ENCODE results near the gene GYS1. TPM values are rescaled to one million over a fixed set of nuclear protein-coding genes. Genes with fewer than 3 reads are reported as not detected.

GYS1 gene
- total RNA-seq, 1 donor from 2014 or later, result 25.5 TPM

DNA sequence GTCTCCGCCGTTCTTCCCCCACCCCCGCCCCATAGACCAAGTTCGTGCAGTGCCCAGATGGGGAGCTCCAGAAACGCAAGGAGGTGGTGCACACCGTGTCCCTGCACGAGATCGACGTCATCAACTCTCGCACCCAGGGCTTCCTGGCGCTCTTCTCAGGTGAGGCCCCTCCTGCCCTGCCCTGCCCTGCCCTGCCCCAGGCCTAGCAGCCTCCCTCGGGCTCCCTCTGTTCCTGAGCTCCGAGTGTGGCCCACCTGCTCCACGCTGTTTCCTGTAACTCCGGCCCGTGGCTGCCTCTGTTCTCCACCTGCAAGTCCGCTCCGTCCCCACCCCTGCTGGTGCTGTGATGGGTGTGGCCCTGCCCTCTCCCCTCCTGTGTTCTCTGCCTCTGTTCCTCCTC is 17.3 kb upstream of the GYS1 start:
- Histone ChIP-seq H3K36me3 (ENCODE audit: control insufficient read depth, insufficient read depth, low read length) (peaks cover 24% of the 10 kb centered on the region), H3K27me3 (ENCODE audit: control insufficient read depth, insufficient read depth, low read length) (no peaks in the 10 kb centered on the region), H3K4me3 (ENCODE audit: low read depth, low read length) (no peak overlapping the region)
- FAIRE-seq (no peak), DNase-seq (ENCODE audit: low read depth) (no peak)
- TF ChIP-seq, protein P1, sequence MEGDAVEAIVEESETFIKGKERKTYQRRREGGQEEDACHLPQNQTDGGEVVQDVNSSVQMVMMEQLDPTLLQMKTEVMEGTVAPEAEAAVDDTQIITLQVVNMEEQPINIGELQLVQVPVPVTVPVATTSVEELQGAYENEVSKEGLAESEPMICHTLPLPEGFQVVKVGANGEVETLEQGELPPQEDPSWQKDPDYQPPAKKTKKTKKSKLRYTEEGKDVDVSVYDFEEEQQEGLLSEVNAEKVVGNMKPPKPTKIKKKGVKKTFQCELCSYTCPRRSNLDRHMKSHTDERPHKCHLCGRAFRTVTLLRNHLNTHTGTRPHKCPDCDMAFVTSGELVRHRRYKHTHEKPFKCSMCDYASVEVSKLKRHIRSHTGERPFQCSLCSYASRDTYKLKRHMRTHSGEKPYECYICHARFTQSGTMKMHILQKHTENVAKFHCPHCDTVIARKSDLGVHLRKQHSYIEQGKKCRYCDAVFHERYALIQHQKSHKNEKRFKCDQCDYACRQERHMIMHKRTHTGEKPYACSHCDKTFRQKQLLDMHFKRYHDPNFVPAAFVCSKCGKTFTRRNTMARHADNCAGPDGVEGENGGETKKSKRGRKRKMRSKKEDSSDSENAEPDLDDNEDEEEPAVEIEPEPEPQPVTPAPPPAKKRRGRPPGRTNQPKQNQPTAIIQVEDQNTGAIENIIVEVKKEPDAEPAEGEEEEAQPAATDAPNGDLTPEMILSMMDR (IDR thresholded peaks at IDR 0.05; ENCODE audit: insufficient read depth, low read length, severe bottlenecking), result no peak

- DNase-seq (ENCODE audit: low read depth) (no peak), FAIRE-seq (no peak)
- TF ChIP-seq, protein P1 (IDR thresholded peaks at IDR 0.05; ENCODE audit: insufficient read depth, low read length, severe bottlenecking), result no peak
- Histone ChIP-seq H3K36me3 (ENCODE audit: control insufficient read depth, insufficient read depth, low read length) (peaks cover 28% of the 10 kb centered on the region), H3K27me3 (ENCODE audit: control insufficient read depth, insufficient read depth, low read length) (no peaks in the 10 kb centered on the region), H3K4me3 (ENCODE audit: low read depth, low read length) (no peak overlapping the region)
Observed at GRCh38 chr19:49009828-49010227, 16.7 kb upstream of the GYS1 start.

- no peak for FAIRE-seq
- Histone ChIP-seq H3K36me3 (ENCODE audit: control insufficient read depth, insufficient read depth, low read length) (peaks cover 38% of the 10 kb centered on the region), H3K4me3 (ENCODE audit: low read depth, low read length) (no peak overlapping the region), H3K27me3 (ENCODE audit: control insufficient read depth, insufficient read depth, low read length) (no peaks in the 10 kb centered on the region)
- TF ChIP-seq, protein P1 (IDR thresholded peaks at IDR 0.05; ENCODE audit: insufficient read depth, low read length, severe bottlenecking), result no peak
- no peak for DNase-seq (ENCODE audit: low read depth)
Observed at GRCh38 chr19:49006905-49007304, 13.8 kb upstream of the GYS1 start.

- Histone ChIP-seq H3K27me3 (ENCODE audit: control insufficient read depth, insufficient read depth, low read length) (no peaks in the 10 kb centered on the region), H3K4me3 (ENCODE audit: low read depth, low read length) (no peak overlapping the region), H3K36me3 (ENCODE audit: control insufficient read depth, insufficient read depth, low read length) (peaks cover 31% of the 10 kb centered on the region)
- DNase-seq (ENCODE audit: low read depth) (no peak), FAIRE-seq (no peak)
- TF ChIP-seq, protein P1 (IDR thresholded peaks at IDR 0.05; ENCODE audit: insufficient read depth, low read length, severe bottlenecking), result no peak
Observed at GRCh38 chr19:49004964-49005614, 12.0 kb upstream of the GYS1 start.

DNA sequence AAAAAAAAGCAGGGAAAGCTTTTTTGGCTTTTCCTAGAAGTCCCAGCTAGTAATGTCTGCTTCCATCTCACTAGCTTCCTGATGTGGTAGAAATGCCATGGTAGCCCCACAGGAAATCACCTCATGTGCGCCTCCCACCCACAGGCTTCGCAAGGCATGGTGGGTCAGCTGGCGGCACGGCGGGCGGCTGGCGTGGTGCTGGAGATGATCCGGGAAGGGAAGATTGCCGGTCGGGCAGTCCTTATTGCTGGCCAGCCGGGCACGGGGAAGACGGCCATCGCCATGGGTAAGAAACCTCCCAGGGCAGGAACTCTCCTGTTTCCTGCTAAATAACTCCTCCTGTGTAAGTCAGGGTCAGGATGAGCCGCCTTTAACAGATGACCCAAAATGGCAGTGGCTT is 11.0 kb upstream of the GYS1 start:
- H3K4me3 ChIP-seq (ENCODE audit: low read depth, low read length), result no peak overlapping the region
- TF ChIP-seq, protein P1 (IDR thresholded peaks at IDR 0.05; ENCODE audit: insufficient read depth, low read length, severe bottlenecking), result no peak
- peaks cover 27% of the 10 kb centered on the region for H3K36me3 ChIP-seq (ENCODE audit: control insufficient read depth, insufficient read depth, low read length)
- no peaks in the 10 kb centered on the region for H3K27me3 ChIP-seq (ENCODE audit: control insufficient read depth, insufficient read depth, low read length)
- DNase-seq (ENCODE audit: low read depth) (no peak), FAIRE-seq (no peak)
